GM10248 (cell line): Measurements from ENCODE around the gene RIN1.
"Not testable (repeated sequence)": the region's sequence is repeated elsewhere in the genome, so short reads cannot be mapped to it uniquely, and the experiment has no call there.

ENCODE experiments used
- CTCF ChIA-PET: fragments of 300-600 bp; sonication (Branson Sonifier 250); formaldehyde crosslinking; extraction: SDS; loops from one replicate; lab custom pipeline; 2021; ENCODE audit warnings: antibody characterized with exemption; lab: Yijun Ruan, JAX
- POLR2A ChIA-PET: fragments of 350-650 bp; sonication (Branson Sonifier 250); formaldehyde crosslinking; extraction: SDS; loops from one replicate; lab custom pipeline; 2020; ENCODE audit warnings: antibody characterized with exemption; lab: Yijun Ruan, JAX
- DNase-seq: peaks from one replicate; pipeline ENCODE4 v3.0.0; 2012; ENCODE audit errors: extremely low spot score
- TF ChIP-seq, protein P1 (sequence below): IDR thresholded peaks from 2 replicates; pipeline ENCODE4 v1.5.1; 2012; ENCODE audit warnings: mild to moderate bottlenecking, low read depth; ENCODE audit errors: extremely low read depth, missing control alignments, control extremely low read depth

Gene RIN1

DNA sequence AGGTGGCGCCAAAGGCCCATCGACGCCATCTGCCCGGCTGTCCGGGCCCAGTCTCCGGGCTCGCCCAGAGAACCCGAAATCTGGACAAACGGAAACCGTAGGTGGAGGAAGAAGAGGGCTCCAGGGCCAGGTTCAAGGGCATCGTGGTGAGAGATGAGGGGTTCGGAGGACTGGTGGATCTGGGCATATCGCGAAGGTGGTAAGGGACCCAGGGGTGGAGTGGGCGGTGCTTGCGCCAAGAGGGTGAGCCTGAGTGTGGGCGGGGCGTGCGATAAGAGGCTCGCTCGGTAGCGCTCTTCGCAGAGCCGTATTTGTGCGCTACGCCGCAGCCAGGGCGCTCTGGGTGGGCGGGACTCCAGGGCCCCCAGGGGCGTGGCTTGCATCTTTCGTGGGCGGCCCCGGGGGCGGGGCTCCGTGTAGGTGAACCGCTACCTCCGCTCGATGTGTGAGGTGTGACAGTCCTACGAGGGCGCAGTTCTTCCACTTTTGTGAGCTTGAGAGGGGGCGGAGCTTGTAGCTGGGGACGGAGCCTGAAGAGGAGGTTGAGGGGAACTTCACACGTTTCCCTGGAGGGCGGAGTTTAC is 24.2 kb downstream of the RIN1 start:
- ChIA-PET CTCF (interaction anchor here (0.7 to 5.9 kb wide), 36 partner anchors 10 to 127 kb away, joined by 3 to 126 read pairs (median 5); partner anchors contain the start of genes BRMS1, MRPL11, NPAS4 and RIN1), POLR2A (interaction anchor here (0.6 to 1.6 kb wide), 5 partner anchors 21 to 388 kb away, joined by 3 to 14 read pairs (median 4); partner anchors contain the start of genes RBM4B and YIF1A)
- DNase-seq = peak; percentile 87
- TF ChIP-seq, protein P1, sequence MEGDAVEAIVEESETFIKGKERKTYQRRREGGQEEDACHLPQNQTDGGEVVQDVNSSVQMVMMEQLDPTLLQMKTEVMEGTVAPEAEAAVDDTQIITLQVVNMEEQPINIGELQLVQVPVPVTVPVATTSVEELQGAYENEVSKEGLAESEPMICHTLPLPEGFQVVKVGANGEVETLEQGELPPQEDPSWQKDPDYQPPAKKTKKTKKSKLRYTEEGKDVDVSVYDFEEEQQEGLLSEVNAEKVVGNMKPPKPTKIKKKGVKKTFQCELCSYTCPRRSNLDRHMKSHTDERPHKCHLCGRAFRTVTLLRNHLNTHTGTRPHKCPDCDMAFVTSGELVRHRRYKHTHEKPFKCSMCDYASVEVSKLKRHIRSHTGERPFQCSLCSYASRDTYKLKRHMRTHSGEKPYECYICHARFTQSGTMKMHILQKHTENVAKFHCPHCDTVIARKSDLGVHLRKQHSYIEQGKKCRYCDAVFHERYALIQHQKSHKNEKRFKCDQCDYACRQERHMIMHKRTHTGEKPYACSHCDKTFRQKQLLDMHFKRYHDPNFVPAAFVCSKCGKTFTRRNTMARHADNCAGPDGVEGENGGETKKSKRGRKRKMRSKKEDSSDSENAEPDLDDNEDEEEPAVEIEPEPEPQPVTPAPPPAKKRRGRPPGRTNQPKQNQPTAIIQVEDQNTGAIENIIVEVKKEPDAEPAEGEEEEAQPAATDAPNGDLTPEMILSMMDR = peak; percentile 16

DNA sequence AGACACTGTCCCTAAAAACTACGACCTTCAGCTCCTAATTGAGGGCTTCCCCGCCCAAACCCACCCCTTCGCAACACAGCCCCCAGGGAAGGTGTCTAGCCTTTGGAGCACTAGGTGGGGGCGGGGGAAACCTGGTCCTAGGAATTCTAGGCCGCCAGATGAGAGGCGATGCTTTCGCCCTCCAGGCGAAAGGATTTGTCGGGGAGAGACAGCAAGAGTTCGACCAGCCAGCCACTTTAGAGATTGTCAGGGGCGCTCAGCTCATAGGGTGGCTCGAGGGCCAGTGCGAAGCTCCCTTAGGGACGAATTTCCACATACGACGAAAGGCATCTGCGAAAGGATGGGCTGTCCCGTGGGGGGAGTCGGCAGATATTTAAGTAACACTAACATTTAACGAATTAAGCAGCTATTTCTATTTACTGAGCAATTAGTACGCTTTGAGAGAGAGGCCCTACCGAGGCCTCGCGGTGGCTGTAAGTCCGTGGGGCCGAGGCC is 24.7 kb downstream of the RIN1 start:
- POLR2A ChIA-PET = interaction anchor here (0.6 to 1.6 kb wide), 3 partner anchors 22 to 387 kb away, joined by 3 to 14 read pairs (median 3); partner anchors contain the start of genes RBM4B and YIF1A
- DNase-seq = no peak
- TF ChIP-seq, protein P1 = peak; percentile 87
- CTCF ChIA-PET = interaction anchor here (0.6 to 5.9 kb wide), 28 partner anchors 10 to 113 kb away, joined by 3 to 126 read pairs (median 7); partner anchors contain the start of genes BRMS1, NPAS4, RIN1 and TMEM151A

GRCh38 chr11:66310803-66311440 is 25.3 kb downstream of the RIN1 start:
- DNase-seq, POLR2A ChIA-PET: not testable (repeated sequence)
- CTCF ChIA-PET = interaction anchor here (0.6 to 5.9 kb wide), 28 partner anchors 11 to 114 kb away, joined by 3 to 126 read pairs (median 7); partner anchors contain the start of genes BRMS1, NPAS4, RIN1 and TMEM151A

DNA sequence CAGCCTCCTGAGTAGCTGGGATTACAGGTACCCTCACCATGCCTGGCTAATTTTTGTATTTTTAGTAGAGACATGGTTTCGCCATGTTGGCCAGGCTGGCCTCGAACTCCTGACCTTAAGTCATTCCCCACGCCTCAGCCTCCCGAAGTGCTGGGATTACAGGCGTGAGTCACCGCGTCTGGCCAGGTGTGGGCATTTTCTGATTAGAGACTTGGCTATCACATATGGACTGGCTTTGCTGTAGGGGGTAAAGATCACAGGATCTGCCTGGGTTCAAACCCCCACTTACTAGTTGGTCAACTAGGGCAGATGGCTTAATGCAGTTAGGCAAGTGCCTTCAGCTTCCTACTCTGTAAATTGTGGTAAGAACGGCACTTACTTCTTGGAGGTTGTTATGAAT is 25.9 kb downstream of the RIN1 start:
- POLR2A ChIA-PET = no interaction called here
- CTCF ChIA-PET = interaction anchor here (1.1 to 5.9 kb wide), 6 partner anchors 11 to 79 kb away, joined by 3 to 126 read pairs (median 45); partner anchors contain the start of genes RIN1 and SLC29A2
- DNase-seq = no peak
- TF ChIP-seq, protein P1 = no peak

GRCh38 chr11:66309475-66309874 is 26.8 kb downstream of the RIN1 start:
- TF ChIP-seq, protein P1 = no peak
- DNase-seq = no peak
- ChIA-PET POLR2A (no interaction called here), CTCF (interaction anchor here (1.0 to 5.9 kb wide), 7 partner anchors 11 to 80 kb away, joined by 3 to 126 read pairs (median 43); partner anchors contain the start of genes RIN1 and SLC29A2)

DNA sequence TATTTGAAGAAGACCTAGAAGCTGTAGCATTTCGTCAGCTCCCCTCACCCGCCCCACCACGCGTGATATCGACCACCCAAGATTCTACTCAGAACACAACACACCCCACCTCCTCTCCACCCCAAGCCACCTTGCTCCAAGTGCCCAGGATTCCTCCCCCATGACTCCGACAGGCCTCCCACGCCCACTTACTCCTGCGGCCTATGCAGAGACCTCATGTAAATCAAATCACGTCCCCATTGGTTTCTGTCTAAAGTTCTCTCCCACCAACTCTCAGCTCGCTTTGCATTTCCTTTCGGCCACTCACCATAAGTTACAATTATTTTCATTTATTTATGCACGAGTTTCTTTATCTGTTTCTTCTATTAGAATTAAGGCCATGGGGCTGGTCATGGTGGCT is 33.6 kb downstream of the RIN1 start:
- ChIA-PET POLR2A (no interaction called here), CTCF (interaction anchor here (1.3 to 8.7 kb wide), 3 partner anchors 9 to 20 kb away, joined by 3 to 81 read pairs (median 5); no protein-coding TSS in a partner anchor)
- no peak for DNase-seq
- TF ChIP-seq, protein P1 = no peak
